ENCODE measurements around the gene PIN1. TPM values are rescaled to one million over a fixed set of nuclear protein-coding genes. Genes with fewer than 3 reads are reported as not detected.

The PIN1 gene
- total RNA-seq, 2 donors from 2014 or later = 111 to 125 TPM

- Histone ChIP-seq H3K27ac (no peak overlapping the region), H3K9me3 (no peaks in the 10 kb centered on the region), H3K4me1 (no peaks in the 10 kb centered on the region), H3K36me3 (no peaks in the 10 kb centered on the region), H3K4me3 (no peak overlapping the region), H3K27me3 (no peaks in the 10 kb centered on the region)
- TF ChIP-seq CTCF (IDR thresholded peaks at IDR 0.05) = no peak
- DNase-seq (ENCODE audit: low spot score) = no peak
These were observed 22.1 kb downstream of the PIN1 start for GRCh38 chr19:9857076-9857721.

GRCh38 chr19:9857920-9858746, 23.0 kb downstream of the PIN1 start:
- TF ChIP-seq CTCF (IDR thresholded peaks at IDR 0.05) = no peak
- no peaks in the 10 kb centered on the region for H3K27me3 ChIP-seq
- no peaks in the 10 kb centered on the region for H3K36me3 ChIP-seq
- no peaks in the 10 kb centered on the region for H3K4me1 ChIP-seq
- no peaks in the 10 kb centered on the region for H3K9me3 ChIP-seq
- no peak overlapping the region for H3K27ac ChIP-seq
- DNase-seq (ENCODE audit: low spot score) = no peak
- no peak overlapping the region for H3K4me3 ChIP-seq

GRCh38 chr19:9858766-9859165, 23.6 kb downstream of the PIN1 start:
- no peak overlapping the region for H3K27ac ChIP-seq
- H3K4me3 ChIP-seq = no peak overlapping the region

GRCh38 chr19:9860407-9860806, 25.3 kb downstream of the PIN1 start:
- Histone ChIP-seq H3K27ac (no peak overlapping the region), H3K27me3 (no peaks in the 10 kb centered on the region), H3K36me3 (no peaks in the 10 kb centered on the region), H3K4me1 (no peaks in the 10 kb centered on the region), H3K9me3 (no peaks in the 10 kb centered on the region), H3K4me3 (no peak overlapping the region)
- no peak for TF ChIP-seq CTCF (IDR thresholded peaks at IDR 0.05)
- DNase-seq (ENCODE audit: low spot score) = no peak

More at GRCh38 chr19:9858766-9859165, 23.6 kb downstream of the PIN1 start:
- no peak for DNase-seq (ENCODE audit: low spot score)
- H3K4me1 ChIP-seq = no peaks in the 10 kb centered on the region
- H3K9me3 ChIP-seq = no peaks in the 10 kb centered on the region
- H3K27me3 ChIP-seq = no peaks in the 10 kb centered on the region
- TF ChIP-seq CTCF (IDR thresholded peaks at IDR 0.05) = no peak
- no peaks in the 10 kb centered on the region for H3K36me3 ChIP-seq

- H3K9me3 ChIP-seq = no peaks in the 10 kb centered on the region
- no peaks in the 10 kb centered on the region for H3K27me3 ChIP-seq
- H3K36me3 ChIP-seq = no peaks in the 10 kb centered on the region
- H3K27ac ChIP-seq = no peak overlapping the region
- H3K4me3 ChIP-seq = no peak overlapping the region
- no peak for DNase-seq (ENCODE audit: low spot score)
- no peak for TF ChIP-seq CTCF (IDR thresholded peaks at IDR 0.05)
- H3K4me1 ChIP-seq = no peaks in the 10 kb centered on the region
These were observed 26.4 kb downstream of the PIN1 start for GRCh38 chr19:9861503-9861902.

All from right atrium auricular region (tissue), 2 donors.